Measurements from ENCODE around the gene BPIFB4. TPM values are rescaled to one million over a fixed set of nuclear protein-coding genes. Genes with fewer than 3 reads are reported as not detected.

The BPIFB4 gene
- not detected in 2 replicates for total RNA-seq

GRCh38 chr20:33079259-33079658, at the start of gene BPIFB4:
TSS of gene BPIFB4 (plus strand) at chr20:33079643. CDS start at chr20:33081527, 1,884 bp downstream.

DNA sequence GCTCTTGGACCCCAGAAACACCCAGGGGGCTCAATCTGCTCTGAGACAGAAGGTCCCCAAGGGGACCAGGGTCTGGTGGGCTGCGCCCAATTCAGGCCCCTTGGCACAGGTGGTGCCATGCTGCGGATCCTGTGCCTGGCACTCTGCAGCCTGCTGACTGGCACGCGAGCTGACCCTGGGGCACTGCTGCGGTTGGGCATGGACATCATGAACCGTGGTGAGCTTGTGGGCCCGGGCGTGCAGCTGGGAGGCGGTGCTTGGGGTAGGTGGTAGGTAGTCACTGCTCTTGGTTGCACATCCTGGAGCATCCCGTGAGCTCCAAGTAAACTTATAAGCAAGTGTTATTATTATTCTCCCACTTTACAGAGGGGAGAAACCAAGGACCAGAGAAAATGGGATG, 47.9 kb upstream of the BPIFB4 start, which contains the start of gene BPIFB6:
BPIFB6 (plus strand) TSS at position 118 of the 400 bp plus-strand sequence; CDS start at position 118, 0 bp downstream.

GRCh38 chr20:33053291-33054106, 25.9 kb upstream of the BPIFB4 start, which contains the start of gene BPIFB3:
TSS of gene BPIFB3 (plus strand) at chr20:33053903. CDS start at chr20:33055436, 1,533 bp downstream.

Other genes with a start within 250 kb of the BPIFB4 start
- under 0.01 TPM in 1 of 2 replicates, not detected in the other for gene EFCAB8, start 220.7 kb upstream of the BPIFB4 start, total RNA-seq
- not detected in 2 replicates for gene SUN5, start 75.2 kb upstream of the BPIFB4 start, total RNA-seq
- gene BPIFB2, start 71.9 kb upstream of the BPIFB4 start, total RNA-seq: not detected in 2 replicates
- not detected in 2 replicates for gene BPIFB6, start 48.0 kb upstream of the BPIFB4 start, total RNA-seq
- not detected in 2 replicates for gene BPIFB3, start 25.7 kb upstream of the BPIFB4 start, total RNA-seq
- not detected in 2 replicates for gene BPIFA2, start 88.5 kb downstream of the BPIFB4 start, total RNA-seq
- gene BPIFA3, start 137.7 kb downstream of the BPIFB4 start, total RNA-seq: not detected in 2 replicates
- not detected in 2 replicates for gene BPIFA1, start 156.4 kb downstream of the BPIFB4 start, total RNA-seq
- not detected in 2 replicates for gene BPIFB1, start 203.6 kb downstream of the BPIFB4 start, total RNA-seq